ENCODE measurements around the gene RTN4R. TPM values are rescaled to one million over a fixed set of nuclear protein-coding genes. Genes with fewer than 3 reads are reported as not detected.

The RTN4R gene
- total and polyA plus RNA-seq, 2 of the 13 experiments (the other 11 are each of a cell fraction or from before 2014, with no cell fraction given), result 0.22 to 0.77 TPM

- Histone ChIP-seq H3K4me3 (replicated peaks in 1 of 3; ENCODE audit: insufficient read depth in 1 of 3, low read depth in 2 of 3, low read length in 3 of 3) (no peak overlapping the region), H3K36me3 (replicated peaks in 1 of 2; ENCODE audit: control insufficient read depth in 1 of 2, insufficient read depth in 2 of 2, low read length in 2 of 2) (no peaks in the 10 kb centered on the region), H3K27ac (ENCODE audit: extremely low read length, insufficient read depth, low read length) (no peak overlapping the region), H3K27me3 (ENCODE audit: control insufficient read depth in 1 of 2, insufficient read depth in 2 of 2, low read length in 2 of 2) (peaks cover 18 to 82% of the 10 kb centered on the region in 2 experiments; a peak in 3 of 5 replicates), H3K9ac (ENCODE audit: insufficient read depth, low read depth, low read length) (no peak overlapping the region), H3K79me2 (ENCODE audit: insufficient read depth, low read length) (no peaks in the 10 kb centered on the region), H2AFZ (ENCODE audit: low read length) (no peak overlapping the region), H3K4me1 (ENCODE audit: insufficient read depth, low read length) (no peaks in the 10 kb centered on the region), H4K20me1 (ENCODE audit: insufficient read depth, low read length) (no peaks in the 10 kb centered on the region), H3K4me2 (ENCODE audit: low read depth, low read length) (no peak overlapping the region), H3K9me3 (ENCODE audit: low read length) (no peaks in the 10 kb centered on the region)
- in situ Hi-C loops (cut with HindIII; ENCODE audit: extremely low pct_ligation_motif_present, low pct_unique_long_range_greater_than_20kb), result no loop called here
- TF ChIP-seq E2F1 (CRISPR knock-in tag; IDR thresholded peaks at IDR 0.05) (no peak), MEF2D (CRISPR knock-in tag; IDR thresholded peaks at IDR 0.05) (no peak), HDAC1 (CRISPR knock-in tag; IDR thresholded peaks at IDR 0.05) (no peak), MBNL3 (CRISPR knock-in tag; conservative IDR thresholded peaks at IDR 0.05) (no peak), LRRFIP1 (CRISPR knock-in tag; conservative IDR thresholded peaks at IDR 0.05) (no peak), TIGD3 (CRISPR knock-in tag; IDR thresholded peaks at IDR 0.05; ENCODE audit: borderline replicate concordance) (no peak)
- no peak for DNase-seq (ENCODE audit: low spot score)
- ChIA-PET CTCF (ENCODE audit: low intra/inter-chr PET ratio, low total read pairs) (no interaction called here), POLR2A (no interaction called here)
- no peak for ATAC-seq
- no peak for FAIRE-seq
- WGBS (ENCODE audit: low lambda C conversion rate), result no CpG with 5 or more reads among the region's 17 CpGs
- intact Hi-C loops (cut with micrococcal nuclease; ENCODE audit: unreplicated experiment), result no loop called here
- no TSS peak for BruUV-seq (replicated peaks)
Measured at GRCh38 chr22:20193761-20194494, 74.2 kb downstream of the RTN4R start.

All from HepG2 (cell line).